ENCODE data around the gene ELAC2. TPM values are rescaled to one million over a fixed set of nuclear protein-coding genes. Genes with fewer than 3 reads are reported as not detected.

The ELAC2 gene
- total RNA-seq, 1 donor from 2014 or later, result 73.7 TPM

GRCh38 chr17:12965988-12966387, 51.8 kb downstream of the ELAC2 start:
- H3K9me3 Mint-ChIP-seq (ENCODE audit: unreplicated experiment), result no peaks in the 10 kb centered on the region
- H3K36me3 Mint-ChIP-seq (ENCODE audit: low read depth, unreplicated experiment), result peaks cover 11% of the 10 kb centered on the region
- no peak overlapping the region for H3K27ac Mint-ChIP-seq (ENCODE audit: unreplicated experiment)
- no peak for TF ChIP-seq CTCF (IDR thresholded peaks at IDR 0.05; ENCODE audit: unreplicated experiment)
- DNase-seq (ENCODE audit: low spot score), result no peak
- H3K4me3 Mint-ChIP-seq (ENCODE audit: unreplicated experiment), result no peak overlapping the region
- peaks cover 6% of the 10 kb centered on the region for H3K4me1 Mint-ChIP-seq (ENCODE audit: unreplicated experiment)
- H3K27me3 Mint-ChIP-seq (ENCODE audit: unreplicated experiment), result peaks cover 3% of the 10 kb centered on the region

DNA sequence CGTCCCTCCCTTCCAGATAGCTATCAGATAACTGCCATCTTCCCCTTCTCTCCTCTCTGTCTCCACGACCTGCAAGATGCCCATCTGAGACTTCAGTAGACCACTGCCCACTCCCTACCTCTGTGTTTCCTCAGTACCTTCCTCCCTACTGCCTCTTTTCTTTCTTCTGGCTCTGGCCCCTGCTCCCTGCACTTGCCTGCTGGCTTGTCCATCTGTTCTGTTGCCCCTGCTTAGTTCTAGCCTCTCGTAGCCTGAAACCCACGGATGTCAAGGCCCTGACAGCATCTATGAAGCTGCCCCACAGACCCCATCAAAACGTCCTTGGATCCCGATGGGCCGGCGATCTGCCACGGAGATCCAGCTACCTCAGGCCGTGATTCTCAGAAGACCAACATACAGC, 53.0 kb downstream of the ELAC2 start:
- TF ChIP-seq CTCF (IDR thresholded peaks at IDR 0.05; ENCODE audit: unreplicated experiment), result no peak
- H3K27me3 Mint-ChIP-seq (ENCODE audit: unreplicated experiment), result peaks cover 3% of the 10 kb centered on the region
- H3K9me3 Mint-ChIP-seq (ENCODE audit: unreplicated experiment), result no peaks in the 10 kb centered on the region
- H3K4me1 Mint-ChIP-seq (ENCODE audit: unreplicated experiment), result peaks cover 6% of the 10 kb centered on the region
- peaks cover 12% of the 10 kb centered on the region for H3K36me3 Mint-ChIP-seq (ENCODE audit: low read depth, unreplicated experiment)
- no peak overlapping the region for H3K4me3 Mint-ChIP-seq (ENCODE audit: unreplicated experiment)
- no peak for DNase-seq (ENCODE audit: low spot score)
- no peak overlapping the region for H3K27ac Mint-ChIP-seq (ENCODE audit: unreplicated experiment)

DNA sequence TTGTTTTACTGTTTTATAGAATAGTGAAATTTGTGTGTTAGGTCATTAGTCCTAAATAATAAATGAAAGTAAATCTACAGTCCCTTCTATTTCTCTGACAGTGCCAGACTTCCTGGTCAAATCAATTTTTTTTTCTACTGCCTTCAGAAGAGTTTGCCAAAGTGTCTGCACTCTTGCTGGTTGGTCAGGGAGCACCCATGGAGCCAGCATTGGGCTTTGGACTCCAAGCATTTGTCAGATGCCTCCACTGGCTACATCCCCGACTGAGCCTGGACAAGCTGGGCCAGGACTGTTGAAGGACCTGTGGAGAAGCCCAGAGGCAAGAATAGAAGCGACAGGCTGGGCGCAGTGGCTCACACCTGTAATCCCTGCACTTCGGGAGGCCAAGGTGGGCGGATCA, 53.7 kb downstream of the ELAC2 start:
- H3K9me3 Mint-ChIP-seq (ENCODE audit: unreplicated experiment), result no peaks in the 10 kb centered on the region

GRCh38 chr17:12963505-12963904, 54.3 kb downstream of the ELAC2 start:
- H3K27me3 Mint-ChIP-seq (ENCODE audit: unreplicated experiment), result peaks cover 3% of the 10 kb centered on the region
- no peaks in the 10 kb centered on the region for H3K9me3 Mint-ChIP-seq (ENCODE audit: unreplicated experiment)
- H3K36me3 Mint-ChIP-seq (ENCODE audit: low read depth, unreplicated experiment), result peaks cover 22% of the 10 kb centered on the region
- TF ChIP-seq CTCF (IDR thresholded peaks at IDR 0.05; ENCODE audit: unreplicated experiment), result no peak
- no peak overlapping the region for H3K27ac Mint-ChIP-seq (ENCODE audit: unreplicated experiment)
- no peak overlapping the region for H3K4me3 Mint-ChIP-seq (ENCODE audit: unreplicated experiment)
- peaks cover 10% of the 10 kb centered on the region for H3K4me1 Mint-ChIP-seq (ENCODE audit: unreplicated experiment)
- DNase-seq (ENCODE audit: low spot score), result no peak

More for the DNA sequence above, 53.7 kb downstream of the ELAC2 start:
- H3K4me3 Mint-ChIP-seq (ENCODE audit: unreplicated experiment), result no peak overlapping the region
- peaks cover 3% of the 10 kb centered on the region for H3K27me3 Mint-ChIP-seq (ENCODE audit: unreplicated experiment)
- no peak overlapping the region for H3K27ac Mint-ChIP-seq (ENCODE audit: unreplicated experiment)
- DNase-seq (ENCODE audit: low spot score), result no peak
- peaks cover 17% of the 10 kb centered on the region for H3K36me3 Mint-ChIP-seq (ENCODE audit: low read depth, unreplicated experiment)
- peaks cover 10% of the 10 kb centered on the region for H3K4me1 Mint-ChIP-seq (ENCODE audit: unreplicated experiment)
- no peak for TF ChIP-seq CTCF (IDR thresholded peaks at IDR 0.05; ENCODE audit: unreplicated experiment)

DNA sequence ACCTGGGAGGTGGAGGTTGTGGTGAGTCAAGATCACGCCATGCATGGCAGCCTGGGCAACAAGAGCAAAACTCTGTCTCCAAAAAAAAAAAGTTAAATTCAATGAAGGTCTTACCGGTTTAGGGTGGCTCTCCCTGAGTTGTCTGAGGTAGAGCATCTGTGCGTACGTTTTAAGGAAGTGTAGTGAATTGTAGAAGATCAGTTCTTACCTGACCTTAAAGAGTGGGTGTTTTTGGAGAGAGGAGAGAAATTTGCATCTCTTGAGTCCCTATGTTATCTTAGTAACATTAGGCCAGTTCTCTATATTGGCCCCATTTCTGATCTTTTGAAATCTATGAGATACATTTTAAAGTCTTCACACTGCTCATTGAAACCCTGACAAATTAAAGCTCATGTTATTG, 56.2 kb downstream of the ELAC2 start:
- Mint-ChIP-seq H3K27me3 (ENCODE audit: unreplicated experiment) (peaks cover 3% of the 10 kb centered on the region), H3K4me1 (ENCODE audit: unreplicated experiment) (peaks cover 4% of the 10 kb centered on the region), H3K4me3 (ENCODE audit: unreplicated experiment) (no peak overlapping the region), H3K9me3 (ENCODE audit: unreplicated experiment) (no peaks in the 10 kb centered on the region), H3K36me3 (ENCODE audit: low read depth, unreplicated experiment) (peaks cover 32% of the 10 kb centered on the region), H3K27ac (ENCODE audit: unreplicated experiment) (no peak overlapping the region)
- no peak for TF ChIP-seq CTCF (IDR thresholded peaks at IDR 0.05; ENCODE audit: unreplicated experiment)
- no peak for DNase-seq (ENCODE audit: low spot score)
